ENCODE measurements around the gene KLF16.

The KLF16 gene

DNA sequence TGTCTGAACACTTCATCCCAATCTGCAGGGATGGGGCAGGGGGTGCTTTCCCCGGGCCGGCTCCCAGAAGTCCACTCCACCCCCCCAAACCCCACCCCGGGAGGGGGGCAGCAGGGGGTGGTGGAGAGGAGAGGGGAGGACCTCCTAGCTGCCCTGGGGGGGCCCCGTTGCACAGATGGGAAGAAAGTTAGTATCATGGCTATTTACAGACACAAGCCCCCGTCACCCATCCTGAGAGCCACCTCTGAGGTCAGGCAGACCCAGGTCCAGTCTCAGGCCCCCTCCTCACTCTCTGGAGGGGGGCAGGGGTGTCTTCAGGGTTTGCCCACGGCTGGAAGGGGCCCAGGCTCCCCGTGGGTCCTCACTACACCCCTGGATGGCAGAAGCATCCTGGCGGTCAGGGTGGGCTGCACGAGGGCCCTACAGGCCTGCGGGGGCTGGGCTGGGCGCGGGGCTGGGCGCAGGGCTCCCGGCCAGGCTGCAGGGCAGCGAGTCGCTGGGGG, 9.3 kb downstream of the KLF16 start:
- DNase-seq = no peak

DNA sequence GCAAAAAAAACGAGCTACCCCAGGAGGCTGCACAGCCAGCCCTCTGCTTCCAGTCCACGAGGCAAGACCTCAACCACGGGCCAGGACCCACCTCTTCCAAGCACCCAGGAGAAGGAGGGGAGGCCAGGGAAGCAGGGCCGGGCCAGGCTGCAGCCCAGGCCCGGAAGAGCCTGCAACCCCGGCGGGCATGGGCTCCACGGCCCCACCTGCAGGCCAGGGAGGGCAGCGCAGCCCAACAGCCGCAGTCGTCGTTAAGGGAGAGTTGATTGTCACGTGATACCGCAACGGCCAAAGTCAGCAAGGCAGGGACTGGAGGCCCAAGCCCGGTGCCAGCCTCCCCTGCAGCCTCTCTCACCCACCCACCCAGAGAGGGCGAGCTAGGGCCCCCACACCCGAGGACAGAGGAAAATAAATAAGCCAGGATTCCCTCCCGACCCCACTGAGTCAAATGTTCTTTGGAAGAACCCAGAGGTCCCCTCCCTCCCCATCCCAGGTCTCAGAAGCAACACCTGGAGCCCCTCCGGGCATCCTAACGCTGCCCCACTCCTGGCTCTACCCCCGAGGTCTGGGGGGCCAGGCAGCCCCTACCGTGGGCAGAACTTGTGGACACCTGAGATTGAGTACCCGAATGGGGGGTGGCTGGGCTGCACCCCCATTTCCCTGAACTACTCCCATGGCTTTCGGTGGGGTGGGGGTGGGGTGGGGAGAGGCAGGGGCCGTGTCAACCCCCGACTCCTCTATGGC, 9.9 kb downstream of the KLF16 start:
- DNase-seq = peak; percentile 55

DNA sequence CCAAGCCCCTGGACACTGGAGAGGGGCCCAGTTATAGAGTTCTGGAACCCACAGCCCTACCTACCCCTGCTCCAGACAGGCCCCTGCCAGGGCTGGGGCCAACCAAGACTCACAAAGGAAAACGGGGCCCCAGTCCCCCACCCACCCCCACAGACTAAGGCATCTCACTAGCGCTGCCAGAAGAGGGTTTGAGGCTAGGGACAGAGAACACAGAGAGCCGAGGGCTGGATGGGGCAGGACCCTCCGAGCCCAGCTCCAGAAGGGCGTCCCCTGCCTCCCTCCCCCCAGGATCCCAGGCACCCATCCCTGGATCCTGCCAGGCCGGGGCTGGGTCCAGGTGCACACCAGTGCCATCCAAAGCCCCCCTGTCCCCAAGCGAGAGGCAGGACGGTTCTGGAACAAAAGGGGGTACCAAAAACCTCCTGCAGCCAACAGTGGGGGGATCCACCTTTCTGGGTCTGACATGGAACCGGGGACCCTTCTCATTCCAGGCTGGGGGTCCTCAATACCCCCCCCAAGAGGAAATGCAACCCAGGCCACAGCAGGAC, 10.7 kb downstream of the KLF16 start:
- DNase-seq = no peak

DNA sequence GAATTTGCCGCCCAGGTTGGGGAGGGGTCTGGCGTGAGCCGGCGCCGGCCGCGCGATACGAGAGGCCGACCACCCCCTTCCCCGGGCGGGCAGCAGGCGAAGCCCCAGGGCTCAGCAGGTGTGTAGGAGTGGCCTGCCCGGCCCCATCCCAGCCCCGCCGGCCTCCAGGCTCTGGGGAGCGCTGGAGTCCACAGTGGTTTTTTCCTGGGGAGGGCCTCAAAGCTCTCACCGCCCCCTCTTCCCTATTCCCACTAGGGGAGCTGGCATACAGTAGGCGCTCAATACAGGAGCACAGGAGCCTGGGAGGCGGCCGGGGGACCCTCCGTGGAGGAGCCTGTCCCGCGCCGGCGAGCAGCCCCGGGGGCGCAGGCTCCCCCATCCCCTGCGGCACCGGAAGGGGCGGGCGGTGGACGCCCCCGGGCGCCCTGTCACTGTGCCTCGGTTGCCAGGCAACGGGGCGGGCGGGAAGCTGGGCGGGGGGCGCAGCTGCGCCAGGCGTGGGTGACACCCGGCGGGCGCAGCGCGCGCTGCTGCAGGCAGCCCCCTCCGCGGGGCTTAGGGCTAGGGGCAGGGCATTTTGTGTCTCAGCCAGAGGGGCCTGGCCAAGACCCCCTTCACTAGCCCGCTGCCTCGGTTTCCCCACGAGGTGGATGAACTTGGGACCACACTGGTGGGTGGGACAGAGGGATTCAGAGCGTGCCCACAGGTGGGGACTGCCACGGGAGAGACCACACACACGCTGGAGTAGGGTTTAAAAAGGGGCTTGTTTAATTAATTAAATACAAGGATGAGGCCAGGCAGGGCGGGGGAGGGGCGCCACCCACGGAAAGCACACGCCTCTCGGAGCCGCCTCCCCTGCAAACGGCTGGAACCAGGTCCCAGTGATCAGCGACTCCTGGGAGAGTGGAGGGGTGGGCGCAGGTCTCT, 11.5 kb downstream of the KLF16 start:
- no peak for DNase-seq

GRCh38 chr19:1850809-1851653, 12.3 kb downstream of the KLF16 start:
- no peak for DNase-seq

GRCh38 chr19:1849886-1850398, 13.4 kb downstream of the KLF16 start:
- DNase-seq = no peak

DNA sequence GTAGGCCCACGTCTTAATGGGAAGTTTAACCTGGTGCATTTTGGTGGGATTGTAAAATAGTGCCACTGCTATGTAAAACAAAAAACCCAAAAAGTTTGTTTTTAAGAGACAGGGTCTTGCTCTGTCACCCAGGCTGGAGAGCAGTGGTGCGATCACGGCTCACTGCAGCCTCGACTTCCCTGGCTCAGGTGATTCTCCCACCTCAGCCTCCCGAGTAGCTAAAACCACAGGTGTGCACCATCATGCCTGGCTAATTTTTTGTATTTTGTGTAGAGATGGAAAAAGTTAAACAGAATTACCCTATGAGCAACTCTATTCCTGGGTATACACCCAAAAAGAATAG, 14.3 kb downstream of the KLF16 start:
- DNase-seq = no peak

DNA sequence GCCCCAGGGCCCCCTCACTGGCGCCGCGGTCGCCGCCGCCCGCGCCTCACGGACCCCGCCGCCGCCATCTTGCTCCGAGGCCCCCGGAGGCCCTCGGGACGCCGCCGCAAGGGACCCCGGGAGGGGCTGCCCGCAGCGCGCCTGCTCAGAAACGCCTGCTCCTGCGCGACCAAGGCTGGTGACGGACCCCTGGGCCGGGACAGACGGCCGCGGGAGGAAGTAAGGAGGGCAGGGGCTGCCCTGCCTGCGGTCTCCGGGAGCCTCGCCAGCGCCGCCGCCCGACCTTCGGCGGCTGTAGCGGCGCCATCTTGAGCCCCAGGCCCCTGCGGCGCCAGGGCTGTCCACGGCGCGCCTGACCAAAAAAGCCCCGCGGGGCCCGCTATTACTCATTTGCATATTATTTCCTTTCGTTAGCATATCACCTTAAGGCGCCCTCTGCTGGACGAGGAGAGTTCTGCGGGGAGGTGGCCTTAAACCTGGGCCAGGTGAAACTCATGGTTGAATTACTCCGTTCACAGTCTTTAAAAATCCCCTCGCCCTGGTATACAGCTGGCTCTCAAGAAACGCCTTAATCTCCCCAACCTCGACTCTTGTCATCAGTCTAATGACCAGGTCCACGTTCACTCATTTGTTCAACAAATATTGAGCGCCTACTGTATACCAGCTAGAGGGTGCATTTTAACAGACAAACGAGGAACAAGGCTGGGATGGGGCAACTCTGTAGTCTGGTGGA, 14.8 kb downstream of the KLF16 start, which contains the start of gene REXO1:
TSS of gene REXO1 (minus strand) at position 85 of the 733 bp plus-strand sequence. CDS start 125 bp downstream, outside the sequence.
- peak; percentile 86 for DNase-seq

DNA sequence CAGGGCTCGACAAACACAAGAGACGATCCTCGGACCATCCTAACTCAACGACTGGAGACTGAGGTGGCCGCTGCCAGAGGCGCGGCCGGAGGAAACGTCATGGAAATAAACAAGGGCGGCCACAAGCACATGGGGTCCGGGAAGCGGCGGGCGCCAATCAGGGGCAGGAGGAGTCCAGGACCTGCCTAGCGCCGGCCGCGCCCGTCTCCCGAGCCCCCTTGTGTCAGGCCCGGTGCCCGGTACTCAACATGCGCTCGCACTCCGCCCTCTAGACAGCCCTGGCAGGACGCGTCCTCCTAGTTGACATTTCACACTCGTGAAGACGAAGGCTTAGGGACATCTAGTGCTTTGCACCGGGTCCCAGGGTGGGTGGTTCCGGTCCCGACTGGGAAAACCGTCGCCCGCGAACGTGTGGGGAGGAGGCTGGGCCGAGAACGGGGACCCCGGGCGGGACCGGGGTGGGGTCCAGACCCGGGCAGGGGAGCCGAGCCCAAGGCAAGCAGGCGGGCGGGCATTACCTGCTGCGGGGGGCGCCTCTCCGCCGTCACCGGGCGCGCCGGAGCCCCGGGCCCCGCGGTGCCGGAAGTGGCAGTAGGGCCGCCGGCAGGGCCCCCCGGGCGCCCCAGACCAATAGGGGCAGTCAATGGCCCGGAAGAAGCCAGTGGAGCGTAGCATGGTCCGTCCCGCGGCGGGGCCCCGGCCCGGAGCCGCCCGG, 15.5 kb downstream of the KLF16 start:
- DNase-seq = no peak

DNA sequence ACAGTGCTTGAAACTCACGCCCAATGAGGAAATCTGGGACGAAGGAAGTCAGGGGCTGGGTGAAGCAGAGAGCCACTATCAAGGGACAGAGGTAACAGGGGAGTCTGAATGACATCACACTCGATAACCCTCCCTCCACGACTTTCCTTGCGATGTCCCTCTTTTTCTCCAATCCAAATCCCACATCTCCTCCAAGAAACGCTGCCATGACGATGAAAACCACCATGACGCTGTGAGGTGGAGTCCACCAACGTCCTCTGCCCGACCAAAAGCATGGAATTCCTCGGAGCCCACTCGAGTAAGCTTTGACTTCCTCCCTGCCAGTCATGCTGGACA, 16.1 kb downstream of the KLF16 start:
- DNase-seq = no peak

- DNase-seq = no peak
Observed at GRCh38 chr19:1846517-1847204, 16.7 kb downstream of the KLF16 start.

- no peak for DNase-seq
Observed at GRCh38 chr19:1845642-1846041, 17.7 kb downstream of the KLF16 start.

DNA sequence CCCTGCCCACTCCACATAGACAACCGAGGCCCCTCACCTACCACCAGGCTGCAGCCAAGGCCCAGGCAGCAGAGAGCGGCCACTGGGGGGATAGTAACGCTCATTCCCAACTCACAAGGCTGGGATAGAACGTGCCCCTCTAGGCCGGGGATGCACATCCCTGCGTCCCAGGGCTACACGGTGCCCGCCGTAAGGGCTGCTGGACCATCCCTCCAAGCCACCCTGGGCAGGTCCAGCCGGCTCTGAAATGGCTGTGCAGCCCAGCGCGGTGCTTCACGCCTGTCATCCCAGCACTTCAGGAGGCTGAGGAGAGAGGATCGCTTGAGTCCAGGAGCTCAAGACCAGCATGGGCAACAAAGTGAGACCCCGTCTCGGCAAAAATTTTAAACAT, 18.3 kb downstream of the KLF16 start:
- DNase-seq = no peak

DNA sequence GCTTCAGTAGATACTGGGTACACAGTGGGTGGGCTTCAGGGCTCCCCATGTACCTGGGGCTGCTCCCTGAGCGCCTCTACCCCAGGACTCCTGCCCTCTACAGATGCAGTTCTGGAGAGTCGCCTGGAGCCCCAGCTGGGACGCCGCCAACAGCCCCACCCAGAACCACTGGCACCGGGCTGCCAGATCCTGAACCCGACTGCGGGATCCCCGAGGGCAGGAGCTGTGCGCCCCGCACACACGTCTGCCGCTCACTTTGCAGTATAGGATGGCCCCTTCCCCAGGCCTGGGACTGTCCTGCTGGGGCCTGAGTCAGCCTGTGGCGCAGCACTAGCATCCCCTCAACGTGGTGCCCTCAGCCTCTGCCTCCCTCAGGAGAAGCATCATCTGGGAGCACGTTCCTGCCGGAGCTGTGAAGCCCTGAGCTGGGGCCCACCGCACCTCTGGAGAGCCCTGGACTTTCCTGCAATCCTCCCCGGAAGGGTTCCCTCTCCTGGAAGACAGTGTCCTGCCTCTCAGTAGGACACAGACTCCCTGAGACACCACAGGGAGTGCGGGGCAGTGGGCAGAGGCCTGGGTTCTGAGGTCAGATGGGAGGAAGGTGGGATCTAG, 18.8 kb downstream of the KLF16 start:
- DNase-seq = no peak

DNA sequence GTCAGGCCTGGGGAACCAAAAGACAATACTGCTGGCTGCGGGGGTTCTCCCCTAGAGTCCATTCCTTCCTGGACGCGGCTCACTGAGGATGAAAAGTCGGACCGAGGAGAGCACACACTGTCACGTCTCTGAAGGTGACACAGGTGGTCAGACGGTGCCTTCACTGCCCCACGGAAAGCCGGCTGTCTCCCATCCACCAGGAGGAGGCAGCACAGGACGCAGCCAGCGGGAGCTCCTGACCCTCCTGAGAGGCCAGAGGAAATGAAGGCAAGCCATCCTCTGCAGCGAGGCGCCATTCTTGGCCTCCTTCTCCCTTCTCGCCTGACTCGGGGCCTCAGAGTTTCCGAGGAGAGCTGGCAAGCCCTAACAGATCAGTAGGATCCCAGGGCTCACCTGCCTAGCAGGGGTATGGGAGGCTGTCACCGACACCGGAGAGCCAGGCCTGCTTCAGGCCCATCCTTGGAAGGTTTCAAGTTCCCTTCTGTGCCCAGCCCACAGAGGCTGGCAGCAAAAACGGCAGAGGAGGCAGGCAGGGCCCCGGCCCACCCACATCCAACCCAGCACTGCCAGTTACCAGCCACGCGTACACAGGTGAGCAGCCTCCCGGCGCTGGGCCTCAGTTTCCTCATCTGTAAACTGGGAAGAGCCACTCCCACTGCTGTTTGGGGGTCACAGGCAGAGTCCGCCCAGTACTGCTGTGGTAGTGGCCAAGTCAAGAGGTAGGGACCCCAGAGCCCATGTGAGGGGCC, 19.6 kb downstream of the KLF16 start:
- DNase-seq = no peak

- DNase-seq = no peak
Observed at GRCh38 chr19:1843116-1843515, 20.3 kb downstream of the KLF16 start.

DNA sequence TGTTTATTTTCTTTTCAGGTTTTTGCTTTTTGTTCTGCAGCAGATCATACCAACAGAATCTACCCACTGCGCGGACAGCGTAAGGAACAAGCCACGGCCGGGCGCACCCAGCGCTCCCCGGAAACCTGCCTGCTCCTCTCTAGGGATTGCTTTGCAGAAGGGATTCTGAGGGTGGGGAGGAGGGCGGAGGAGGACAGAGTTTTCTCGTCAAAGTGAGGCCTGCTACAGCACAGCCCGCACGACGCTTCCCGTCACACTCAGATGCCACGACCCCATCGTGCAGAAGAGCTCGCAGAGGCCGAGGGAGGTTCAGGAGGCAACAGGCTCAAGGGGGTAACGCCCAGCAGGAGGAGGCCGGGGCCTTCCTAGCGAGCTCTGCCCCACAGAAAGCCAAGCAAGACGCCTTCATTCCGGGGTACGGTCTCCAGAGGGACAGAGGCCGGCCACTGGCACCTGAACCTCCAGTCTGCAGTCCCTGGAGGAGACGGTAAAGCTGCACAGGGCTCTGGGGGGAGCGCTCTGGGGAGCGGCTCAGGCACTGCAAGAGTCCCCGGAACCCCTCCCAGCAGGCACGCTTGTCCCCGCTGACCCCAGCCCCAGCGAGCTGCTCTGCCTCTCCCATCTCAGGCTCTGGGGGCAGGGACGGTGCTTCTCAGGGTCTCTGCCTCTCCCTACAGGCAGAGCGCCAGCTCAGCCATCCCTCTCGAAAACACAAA, 22.0 kb downstream of the KLF16 start:
- DNase-seq = no peak

DNA sequence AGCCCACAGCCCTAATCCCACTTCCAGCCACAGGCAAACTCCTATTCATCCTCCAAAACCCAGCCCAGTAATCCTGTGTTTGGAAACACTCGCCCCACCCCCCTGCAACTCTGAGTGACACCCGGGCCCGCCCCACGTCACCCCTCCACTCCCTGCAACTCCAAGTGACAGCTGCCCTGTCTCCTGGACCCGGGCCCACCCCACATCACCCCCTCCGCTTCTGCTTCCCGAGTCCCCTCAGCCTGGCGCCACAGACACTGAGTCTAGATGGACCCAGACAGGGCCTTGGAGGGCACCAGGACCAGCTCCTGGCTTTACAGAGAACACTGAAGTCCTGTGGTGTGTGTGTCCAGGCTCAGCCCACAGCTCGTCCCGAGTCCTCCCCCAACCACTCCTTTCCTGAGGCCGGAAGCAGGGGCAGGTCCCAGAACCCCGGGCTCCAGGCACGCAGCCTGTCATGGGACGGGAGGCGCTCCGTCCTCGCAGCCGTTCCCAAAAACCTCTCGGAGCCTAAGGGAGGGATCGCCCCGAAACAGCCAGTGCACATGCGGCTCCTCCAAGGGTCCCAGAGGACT, 22.8 kb downstream of the KLF16 start:
- DNase-seq = no peak

Data from NCI-H2107 (cell line).